Measurements from ENCODE around the gene ARFGAP2.
A peak's percentile ranks its signal among the peaks of the same experiment; 100 is the strongest.
"Not testable (repeated sequence)": the region's sequence is repeated elsewhere in the genome, so short reads cannot be mapped to it uniquely, and the experiment has no call there.

ARFGAP2 gene

GRCh38 chr11:47148903-47149531 lies 27.7 kb downstream of the ARFGAP2 start:
- DNase-seq (ENCODE audit: low read depth) = no peak

GRCh38 chr11:47148270-47148669 lies 28.4 kb downstream of the ARFGAP2 start:
- DNase-seq (ENCODE audit: low read depth) = no peak

- DNase-seq (ENCODE audit: low read depth) = no peak
These were observed 29.0 kb downstream of the ARFGAP2 start for GRCh38 chr11:47147681-47148080.

DNA sequence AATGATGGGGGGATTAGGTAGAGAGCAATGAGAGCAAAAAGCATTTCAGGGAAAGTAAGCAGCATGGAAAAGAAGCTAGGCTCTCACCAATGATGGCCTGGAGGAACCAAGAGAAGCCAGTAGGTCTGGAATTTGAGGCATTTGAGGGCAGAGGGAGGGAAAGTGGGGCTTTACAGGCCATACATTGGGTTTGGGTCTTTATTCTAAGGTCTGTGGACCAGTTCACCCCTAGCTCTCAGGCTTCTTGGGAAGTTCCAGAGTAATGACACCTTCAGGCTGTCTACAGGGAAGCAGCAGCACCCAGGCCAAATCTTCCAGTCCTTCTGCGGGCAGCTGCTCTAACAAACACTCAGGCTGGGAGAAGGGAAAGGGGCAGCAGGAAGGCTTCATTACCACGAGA lies 29.4 kb downstream of the ARFGAP2 start:
- no peak for DNase-seq (ENCODE audit: low read depth)

- no peak for DNase-seq (ENCODE audit: low read depth)
These were observed 32.1 kb downstream of the ARFGAP2 start for GRCh38 chr11:47144541-47144940.

DNA sequence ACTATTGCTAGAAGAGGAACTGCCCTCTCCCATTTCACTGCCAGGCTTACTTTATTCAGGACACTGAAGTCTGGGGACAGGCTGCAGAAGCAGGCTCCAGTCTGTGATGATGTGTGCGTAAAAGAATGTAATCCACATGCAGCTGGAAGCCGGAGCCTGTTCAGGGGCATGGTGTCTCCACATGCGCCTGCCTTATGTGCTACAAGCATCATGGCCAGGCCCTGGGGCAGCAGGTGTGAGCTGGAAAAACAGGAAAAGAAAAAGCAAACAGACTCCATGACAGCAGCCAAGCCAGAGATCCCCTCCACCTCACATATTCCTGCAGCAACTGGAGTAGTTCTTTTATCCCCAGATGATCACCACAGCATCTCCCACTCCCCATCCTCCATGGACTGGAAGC lies 33.4 kb downstream of the ARFGAP2 start:
- peak; percentile 90 for DNase-seq (ENCODE audit: low read depth)

DNA sequence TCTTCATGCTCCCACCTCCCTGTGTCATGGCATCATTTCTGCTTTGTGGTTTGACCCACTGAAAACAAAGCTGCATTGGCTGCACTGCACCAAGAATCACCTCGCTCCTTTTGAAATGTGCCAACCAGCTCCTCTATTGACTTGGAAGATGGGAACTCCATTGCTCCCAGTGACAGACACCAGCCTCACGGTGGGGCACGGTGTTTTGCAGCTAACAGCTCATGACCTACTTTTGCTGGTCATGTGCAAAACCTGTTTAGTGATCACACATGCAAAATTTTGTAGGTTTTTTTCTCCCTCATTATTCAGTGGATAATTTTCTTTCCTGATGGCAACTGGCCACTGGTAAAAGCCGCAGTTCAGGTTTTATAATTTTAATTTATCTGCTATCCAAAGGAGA lies 36.8 kb downstream of the ARFGAP2 start:
- no peak for DNase-seq (ENCODE audit: low read depth)

DNA sequence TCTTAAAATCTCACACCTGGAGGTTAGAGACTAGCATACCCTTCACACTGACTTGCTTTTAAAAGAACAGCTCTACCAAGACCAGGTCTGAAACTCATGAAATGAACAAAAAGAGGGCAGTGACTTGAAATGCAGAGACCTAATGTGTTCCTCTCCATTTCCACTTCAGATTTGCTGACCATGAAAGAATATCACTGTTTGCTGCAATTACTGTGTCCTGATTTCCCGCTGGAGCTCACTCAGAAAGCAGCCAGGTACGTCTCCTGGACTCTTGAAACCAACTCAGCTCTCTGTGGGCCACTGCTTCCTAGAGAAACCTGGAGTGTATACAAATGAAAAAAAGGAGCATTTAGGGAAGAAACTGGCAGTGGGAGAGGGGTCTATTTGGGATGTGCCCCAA lies 39.2 kb downstream of the ARFGAP2 start:
- DNase-seq (ENCODE audit: low read depth) = no peak

DNA sequence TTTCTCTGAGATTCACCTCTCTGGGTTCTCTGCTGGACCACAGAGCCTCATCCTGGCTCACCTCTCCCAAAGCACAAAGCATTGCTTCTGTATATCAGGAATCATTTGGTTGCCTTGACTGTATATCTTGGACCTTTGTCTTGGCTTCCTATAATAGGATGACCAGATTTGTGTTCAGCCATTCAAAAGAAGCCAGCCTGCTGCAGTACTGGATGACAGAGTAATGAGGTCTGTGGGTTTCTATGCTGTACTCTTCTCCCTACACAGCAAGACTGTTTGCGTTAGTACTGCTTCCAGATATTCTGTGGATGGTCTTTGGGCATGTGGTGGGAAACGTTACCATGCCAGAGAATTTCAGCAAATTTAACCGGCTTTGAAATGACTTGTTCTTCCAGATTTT lies 39.8 kb downstream of the ARFGAP2 start:
- no peak for DNase-seq (ENCODE audit: low read depth)

DNA sequence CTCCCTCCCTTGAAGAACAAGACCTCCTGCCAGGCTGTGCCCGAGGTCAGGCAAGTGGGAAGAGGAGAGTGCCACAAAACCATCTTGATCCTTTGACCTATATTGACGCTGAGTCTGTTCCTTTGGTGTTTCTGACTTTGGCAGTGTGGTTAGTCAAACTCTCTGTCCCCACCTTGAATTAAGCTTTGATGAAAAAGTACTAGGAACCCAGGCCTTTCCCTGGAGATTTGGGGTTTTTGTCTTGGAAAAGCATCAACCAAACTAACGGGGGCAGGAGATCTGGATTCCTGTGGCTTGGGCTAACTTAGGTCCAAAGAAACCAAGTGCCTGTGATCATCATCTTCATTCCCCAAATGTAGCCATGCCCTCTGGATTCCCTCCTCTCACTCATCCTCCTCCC lies 40.4 kb downstream of the ARFGAP2 start:
- DNase-seq (ENCODE audit: low read depth) = no peak

- DNase-seq (ENCODE audit: low read depth) = no peak
These were observed 43.7 kb downstream of the ARFGAP2 start for GRCh38 chr11:47132981-47133380.

DNA sequence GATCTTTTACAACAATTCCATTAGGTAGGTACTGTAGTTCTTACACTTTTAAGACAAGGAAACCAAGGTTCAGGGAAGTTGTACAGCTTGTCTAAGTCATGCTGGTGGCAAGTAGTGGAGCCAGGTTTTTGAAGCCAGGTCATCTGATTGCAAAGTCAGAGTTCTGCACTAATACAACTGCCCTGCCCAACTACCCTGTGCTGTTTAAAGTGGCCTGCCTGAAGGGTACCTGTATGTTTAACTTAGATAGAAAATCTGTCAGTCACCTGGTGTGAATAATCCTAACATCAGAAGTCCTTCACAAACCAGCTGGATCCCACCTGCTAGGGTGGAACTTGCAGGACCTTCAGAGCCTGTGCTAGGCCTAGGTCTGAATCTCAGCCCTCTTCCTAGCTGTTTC lies 44.2 kb downstream of the ARFGAP2 start:
- DNase-seq (ENCODE audit: low read depth) = no peak

DNA sequence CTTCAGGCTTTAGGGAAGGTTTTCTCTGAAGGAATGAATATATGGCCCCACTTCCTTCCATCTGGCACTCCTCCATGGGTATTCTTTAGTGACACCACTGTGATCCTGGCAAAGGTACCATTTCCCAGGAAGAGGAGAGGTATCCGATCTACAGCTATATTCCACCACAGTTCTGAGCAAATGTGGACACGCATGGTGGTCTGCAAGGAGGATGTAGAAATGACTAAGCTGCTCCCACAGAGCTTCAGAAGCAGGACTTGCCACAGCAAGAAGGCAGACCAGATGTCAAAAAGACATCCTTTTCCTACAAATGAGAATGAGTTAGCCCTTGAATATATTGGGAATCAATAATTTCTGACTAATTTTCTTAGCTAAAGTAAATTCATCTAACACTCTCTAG lies 45.5 kb downstream of the ARFGAP2 start:
- DNase-seq (ENCODE audit: low read depth) = no peak

DNA sequence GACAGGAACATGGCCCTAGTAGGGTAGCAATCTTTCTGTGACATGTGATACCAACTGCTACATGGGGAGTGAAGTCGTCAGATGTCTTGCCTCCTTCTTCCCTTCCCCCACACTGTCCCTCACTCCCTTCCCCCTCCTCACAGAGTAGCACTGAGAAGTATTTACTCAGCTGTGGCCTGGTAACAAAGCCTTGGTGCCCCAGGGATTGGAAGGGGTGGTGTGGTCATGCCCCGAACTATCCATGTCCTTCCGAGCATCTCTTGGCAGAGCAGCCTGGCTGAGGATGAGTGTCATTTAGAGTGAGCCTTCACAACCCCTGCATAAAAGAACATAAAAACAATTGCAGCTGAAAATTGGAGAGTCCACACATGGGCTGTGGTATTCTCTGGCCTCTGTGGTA lies 46.1 kb downstream of the ARFGAP2 start:
- no peak for DNase-seq (ENCODE audit: low read depth)

DNA sequence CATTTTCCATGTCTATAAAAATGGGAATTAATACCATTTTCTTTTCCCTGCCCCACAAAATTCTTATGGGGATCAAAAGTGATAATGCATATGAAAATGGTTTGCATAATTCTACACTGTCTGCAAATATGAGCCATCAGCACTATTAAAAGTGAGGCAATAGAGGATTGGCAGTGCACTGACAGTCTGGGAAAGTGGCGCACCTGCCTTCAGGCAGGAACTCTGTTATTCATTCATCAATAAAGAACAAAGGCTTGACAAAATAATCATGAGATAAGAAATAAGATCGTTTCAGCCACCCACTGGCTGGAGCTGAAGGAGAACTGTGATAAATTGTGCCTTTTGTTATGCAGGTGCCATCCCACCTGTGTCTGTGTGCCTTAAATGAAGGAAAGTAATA lies 49.5 kb downstream of the ARFGAP2 start:
- DNase-seq (ENCODE audit: low read depth) = no peak

DNA sequence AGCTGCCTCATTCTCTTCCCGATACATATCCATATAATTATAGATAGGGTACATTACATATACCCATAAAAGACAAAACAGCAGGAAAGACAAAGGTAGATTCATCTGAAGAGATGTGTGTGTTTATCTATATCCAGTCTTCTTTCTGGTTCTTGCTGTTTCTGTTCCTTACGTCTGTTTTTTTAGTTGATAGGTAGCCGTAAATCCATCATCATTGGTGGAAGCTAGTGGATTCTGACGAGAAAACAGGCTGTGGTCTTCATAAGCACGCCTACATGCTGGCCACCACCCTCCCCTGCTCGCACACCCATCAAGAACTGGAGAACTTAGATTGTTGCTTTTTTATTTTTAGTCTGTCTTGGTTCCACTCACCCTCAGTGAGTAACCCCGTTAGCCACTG lies 51.6 kb downstream of the ARFGAP2 start:
- no peak for DNase-seq (ENCODE audit: low read depth)

DNA sequence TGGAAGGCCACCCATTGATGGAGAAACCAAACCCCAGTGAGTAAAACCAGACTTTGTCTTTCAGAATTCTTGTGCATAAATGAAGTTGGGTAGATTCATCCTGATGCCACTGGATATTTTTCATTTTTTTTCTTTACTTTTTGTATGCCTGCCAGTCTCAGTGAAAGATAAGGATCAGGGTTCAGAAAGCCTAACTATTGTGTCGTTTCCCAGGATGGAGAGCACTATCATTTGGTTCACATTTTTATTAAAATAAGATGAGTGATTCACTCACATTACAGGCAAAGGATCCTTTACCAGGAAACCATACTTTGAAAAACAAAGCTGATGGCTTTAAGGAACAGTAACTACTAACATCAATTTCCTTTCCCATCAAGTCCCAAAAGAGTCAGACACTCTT lies 52.0 kb downstream of the ARFGAP2 start:
- DNase-seq (ENCODE audit: low read depth) = no peak

GRCh38 chr11:47123094-47123493 lies 53.6 kb downstream of the ARFGAP2 start:
- DNase-seq (ENCODE audit: low read depth) = no peak

DNA sequence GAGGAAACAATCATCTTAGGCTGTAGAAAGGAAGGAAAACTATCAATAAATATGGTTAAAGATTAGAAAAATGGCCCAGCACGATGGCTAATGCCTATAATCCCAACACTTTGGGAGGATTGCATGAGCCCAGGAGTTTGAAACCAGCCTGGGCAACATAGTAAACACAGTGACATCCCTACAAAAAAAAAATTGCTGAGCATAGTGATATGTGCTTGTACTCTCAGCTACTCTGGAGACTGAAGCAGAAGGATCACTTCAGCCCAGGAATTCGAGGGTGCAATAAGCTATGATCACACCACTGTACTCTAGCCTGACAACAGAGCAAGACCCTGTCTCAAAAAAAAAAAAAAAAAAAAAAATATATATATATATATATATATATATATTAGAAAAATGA lies 54.9 kb downstream of the ARFGAP2 start:
- no peak for DNase-seq (ENCODE audit: low read depth)

DNA sequence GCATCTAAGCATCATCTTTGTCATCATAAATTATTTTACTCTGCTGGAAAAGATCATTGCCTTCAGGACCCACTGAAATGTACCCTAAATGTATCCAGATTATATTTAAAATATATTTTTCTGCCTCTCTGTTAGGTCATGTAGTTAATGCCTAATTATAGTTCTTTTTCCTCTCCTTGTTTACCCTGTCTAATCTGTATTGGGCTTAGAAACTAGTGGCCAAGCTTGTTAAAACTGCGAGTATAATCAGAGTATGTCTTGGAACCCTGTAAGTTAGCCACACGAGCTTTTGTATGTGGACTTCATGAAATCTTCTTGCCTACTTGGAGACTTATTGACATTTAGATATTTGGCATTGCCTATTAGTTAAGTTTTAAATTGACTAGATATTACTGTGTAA lies 55.6 kb downstream of the ARFGAP2 start:
- no peak for DNase-seq (ENCODE audit: low read depth)

- DNase-seq (ENCODE audit: low read depth) = not testable (repeated sequence)
These were observed 57.6 kb downstream of the ARFGAP2 start for GRCh38 chr11:47118958-47119688.
